ENCODE measurements around the gene RESF1.
"Not testable (repeated sequence)": the region's sequence is repeated elsewhere in the genome, so short reads cannot be mapped to it uniquely, and the experiment has no call there.

RESF1 gene, protein sequence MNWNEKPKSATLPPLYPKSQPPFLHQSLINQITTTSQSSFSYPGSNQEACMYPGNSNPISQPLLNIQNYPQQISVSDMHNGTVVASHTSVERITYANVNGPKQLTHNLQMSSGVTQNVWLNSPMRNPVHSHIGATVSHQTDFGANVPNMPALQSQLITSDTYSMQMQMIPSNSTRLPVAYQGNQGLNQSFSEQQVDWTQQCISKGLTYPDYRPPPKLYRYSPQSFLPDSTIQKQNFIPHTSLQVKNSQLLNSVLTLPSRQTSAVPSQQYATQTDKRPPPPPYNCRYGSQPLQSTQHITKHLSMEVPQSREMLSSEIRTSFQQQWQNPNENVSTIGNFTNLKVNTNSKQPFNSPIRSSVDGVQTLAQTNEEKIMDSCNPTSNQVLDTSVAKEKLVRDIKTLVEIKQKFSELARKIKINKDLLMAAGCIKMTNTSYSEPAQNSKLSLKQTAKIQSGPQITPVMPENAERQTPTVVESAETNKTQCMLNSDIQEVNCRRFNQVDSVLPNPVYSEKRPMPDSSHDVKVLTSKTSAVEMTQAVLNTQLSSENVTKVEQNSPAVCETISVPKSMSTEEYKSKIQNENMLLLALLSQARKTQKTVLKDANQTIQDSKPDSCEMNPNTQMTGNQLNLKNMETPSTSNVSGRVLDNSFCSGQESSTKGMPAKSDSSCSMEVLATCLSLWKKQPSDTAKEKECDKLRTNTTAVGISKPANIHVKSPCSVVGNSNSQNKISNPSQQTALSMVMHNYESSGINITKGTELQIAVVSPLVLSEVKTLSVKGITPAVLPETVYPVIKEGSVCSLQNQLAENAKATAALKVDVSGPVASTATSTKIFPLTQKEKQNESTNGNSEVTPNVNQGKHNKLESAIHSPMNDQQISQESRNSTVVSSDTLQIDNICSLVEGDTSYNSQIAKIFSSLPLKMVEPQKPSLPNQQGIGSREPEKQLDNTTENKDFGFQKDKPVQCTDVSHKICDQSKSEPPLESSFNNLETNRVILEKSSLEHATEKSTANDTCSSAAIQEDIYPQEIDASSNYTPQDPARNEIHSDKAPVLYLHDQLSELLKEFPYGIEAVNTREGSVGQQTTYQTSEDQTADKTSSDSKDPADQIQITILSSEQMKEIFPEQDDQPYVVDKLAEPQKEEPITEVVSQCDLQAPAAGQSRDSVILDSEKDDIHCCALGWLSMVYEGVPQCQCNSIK (N-terminal part only)

GRCh38 chr12:31959161-31959700, at the start of gene RESF1:
Gene RESF1, plus strand, starts transcription at chr12:31959415. Its CDS starts 21,541 bp downstream, at chr12:31980956.
- DNase-seq (ENCODE audit: low spot score), result peak; percentile 90

DNA sequence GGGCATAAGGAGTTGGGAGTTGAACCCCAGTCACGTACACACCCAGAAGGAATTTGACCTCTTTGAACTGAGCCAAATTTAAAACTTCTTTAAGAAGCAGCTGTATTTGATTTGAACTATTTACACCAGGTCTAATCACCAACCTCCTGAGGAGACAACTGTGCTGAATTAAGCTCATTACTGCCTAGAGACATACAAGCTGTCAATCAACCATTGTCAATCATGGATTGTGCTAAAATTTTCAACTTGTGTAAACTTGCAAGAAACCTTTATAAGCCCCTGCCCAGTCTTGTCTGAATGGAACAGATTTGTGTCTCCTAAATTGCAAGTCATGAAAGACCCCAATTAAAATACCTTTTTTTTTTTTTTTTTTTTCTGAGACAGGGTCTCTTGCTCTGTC, 44.3 kb upstream of the RESF1 start:
- no peak for DNase-seq (ENCODE audit: low spot score)

DNA sequence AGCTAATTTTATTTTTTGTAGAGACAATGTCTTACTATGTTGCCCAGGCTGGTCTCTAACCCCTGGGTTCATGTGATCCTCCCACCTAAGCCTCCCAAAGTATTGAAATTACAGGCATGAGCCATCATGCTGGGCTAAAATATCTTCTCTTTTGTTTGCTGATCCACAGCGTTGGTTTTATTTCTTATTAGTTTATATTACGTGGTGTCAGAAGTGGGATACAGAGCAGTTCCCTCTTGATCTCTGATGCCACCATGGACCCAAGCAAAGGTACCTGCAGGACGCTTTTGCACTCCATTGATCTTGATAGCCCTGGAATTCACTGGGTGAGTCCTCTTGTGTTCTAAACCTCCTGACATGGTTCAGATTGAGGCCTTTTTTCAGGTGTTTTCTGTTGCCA, 43.8 kb upstream of the RESF1 start:
- DNase-seq (ENCODE audit: low spot score), result no peak

DNA sequence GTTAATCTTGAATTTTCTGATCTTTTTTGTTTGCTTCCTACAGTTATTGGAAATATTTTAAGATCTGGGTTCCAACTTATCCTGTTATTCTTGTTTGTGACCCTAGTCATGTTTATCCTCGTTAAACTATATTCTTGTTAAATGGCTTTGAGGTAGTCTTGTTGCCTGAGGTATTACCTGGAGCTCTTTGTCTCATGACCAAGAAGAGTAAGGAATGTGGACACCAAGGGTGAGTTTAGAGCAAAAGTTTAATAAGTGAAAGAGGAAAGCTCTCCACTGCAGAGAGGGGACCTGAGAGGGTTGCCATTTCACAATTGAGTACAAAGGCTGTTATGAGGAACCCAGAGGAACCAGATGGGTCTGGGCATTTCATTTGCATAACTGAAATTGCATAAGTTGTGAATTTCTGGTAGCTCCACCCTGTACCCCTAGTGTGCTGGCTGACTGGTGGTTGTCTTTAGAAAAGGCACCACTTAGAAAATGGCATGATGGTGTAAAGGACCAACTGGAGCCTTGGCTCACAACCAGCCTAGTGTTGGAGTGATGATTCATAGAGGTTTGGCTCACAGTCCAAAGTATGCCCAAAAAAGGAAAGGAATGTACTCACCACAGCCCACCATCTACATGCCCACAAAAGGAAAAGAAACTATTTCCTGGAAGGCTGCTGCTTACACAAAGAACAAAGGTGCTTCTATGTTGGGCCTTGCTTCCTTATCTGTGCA, 36.7 kb upstream of the RESF1 start:
- DNase-seq (ENCODE audit: low spot score), result no peak

GRCh38 chr12:31923063-31923412, 36.2 kb upstream of the RESF1 start:
- no peak for DNase-seq (ENCODE audit: low spot score)

- peak; percentile 53 for DNase-seq (ENCODE audit: low spot score)
Observed at GRCh38 chr12:31928246-31929026, 30.8 kb upstream of the RESF1 start.

DNA sequence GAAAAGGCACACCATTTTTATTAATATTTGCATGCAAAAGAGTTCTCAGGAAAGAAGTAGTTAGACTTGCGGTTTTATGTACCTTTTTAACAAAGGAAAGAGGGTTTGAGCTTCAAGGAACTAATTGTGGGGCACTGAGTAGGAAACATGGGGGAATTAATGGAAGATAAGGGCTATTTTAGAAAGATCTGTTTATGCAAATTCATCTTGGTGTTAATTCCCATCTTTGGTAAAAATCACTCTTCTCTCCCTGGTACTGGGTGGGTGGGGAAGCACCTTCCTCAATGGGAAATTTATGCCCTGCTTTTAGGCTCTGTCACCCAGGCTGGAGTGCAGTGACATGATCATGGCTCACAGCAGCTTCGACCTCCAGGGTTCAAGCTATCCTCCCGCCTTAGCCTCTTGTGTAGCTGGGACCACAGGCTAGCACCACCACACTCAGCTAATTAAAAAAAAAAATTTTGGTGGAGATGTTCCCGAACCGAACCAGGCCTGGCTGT, 30.1 kb upstream of the RESF1 start:
- peak; percentile 38 for DNase-seq (ENCODE audit: low spot score)

GRCh38 chr12:31931796-31932715, 27.2 kb upstream of the RESF1 start:
- DNase-seq (ENCODE audit: low spot score), result peak; percentile 22

DNA sequence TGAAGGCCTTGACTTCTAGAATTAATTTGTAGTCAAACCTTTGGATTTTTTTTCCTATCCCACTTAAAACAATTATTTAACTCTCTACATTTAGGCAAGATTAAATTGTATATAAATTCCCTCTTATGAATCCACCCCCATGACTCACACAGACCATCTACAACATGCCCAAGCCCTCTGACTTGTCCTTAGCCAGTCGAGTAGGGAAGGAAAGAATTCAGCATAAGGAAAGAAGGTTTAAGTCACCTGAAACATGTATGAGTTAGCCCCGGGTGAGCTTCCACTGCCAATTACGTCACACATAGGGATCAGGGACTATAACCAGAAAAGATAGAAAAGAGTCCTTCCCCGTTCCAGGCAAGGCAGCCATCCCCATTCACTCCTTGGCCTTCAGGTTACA, 14.9 kb upstream of the RESF1 start:
- DNase-seq (ENCODE audit: low spot score), result no peak

- DNase-seq (ENCODE audit: low spot score), result no peak
Observed at GRCh38 chr12:31947971-31948370, 11.2 kb upstream of the RESF1 start.

- not testable (repeated sequence) for DNase-seq (ENCODE audit: low spot score)
Observed at GRCh38 chr12:31948697-31949359, 10.4 kb upstream of the RESF1 start.

- no peak for DNase-seq (ENCODE audit: low spot score)
Observed at GRCh38 chr12:31950088-31950487, 9.1 kb upstream of the RESF1 start.

DNA sequence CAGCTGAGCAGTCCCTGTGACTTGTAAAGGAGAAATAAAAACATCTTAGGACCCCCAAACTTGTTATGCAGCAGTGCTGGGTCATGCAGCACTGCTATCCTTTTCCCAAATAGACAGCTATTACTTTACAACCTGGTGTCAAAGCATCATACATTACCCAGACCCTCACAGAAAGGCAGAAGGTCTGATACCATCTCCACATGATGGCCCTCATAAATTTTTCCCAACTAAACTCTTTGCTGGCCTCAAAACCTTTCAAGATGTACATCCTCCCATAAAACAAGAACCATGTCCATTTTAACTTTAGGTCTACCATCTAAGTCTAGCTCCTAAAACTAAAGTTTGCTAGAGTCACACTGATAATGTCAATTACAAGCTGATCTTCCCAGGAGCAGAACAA, 8.7 kb upstream of the RESF1 start:
- no peak for DNase-seq (ENCODE audit: low spot score)

DNA sequence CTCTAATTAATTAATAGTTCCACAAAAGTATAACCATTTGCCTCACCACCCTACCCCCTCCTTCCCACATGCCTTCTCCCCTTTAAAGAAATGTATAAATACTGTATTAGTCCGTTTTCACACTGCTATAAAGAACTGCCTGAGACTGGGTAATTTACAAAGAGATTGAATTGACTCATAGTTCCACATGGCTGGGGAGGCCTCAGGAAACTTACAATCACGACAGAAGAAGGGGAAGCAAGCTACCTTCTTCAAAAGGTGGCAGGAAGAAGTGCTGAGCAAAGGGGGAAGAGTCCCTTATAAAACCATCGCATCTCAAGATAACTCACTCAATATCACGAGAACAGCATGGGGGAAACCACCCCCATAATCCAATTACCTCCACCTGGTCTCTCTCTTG, 8.2 kb upstream of the RESF1 start:
- no peak for DNase-seq (ENCODE audit: low spot score)

DNA sequence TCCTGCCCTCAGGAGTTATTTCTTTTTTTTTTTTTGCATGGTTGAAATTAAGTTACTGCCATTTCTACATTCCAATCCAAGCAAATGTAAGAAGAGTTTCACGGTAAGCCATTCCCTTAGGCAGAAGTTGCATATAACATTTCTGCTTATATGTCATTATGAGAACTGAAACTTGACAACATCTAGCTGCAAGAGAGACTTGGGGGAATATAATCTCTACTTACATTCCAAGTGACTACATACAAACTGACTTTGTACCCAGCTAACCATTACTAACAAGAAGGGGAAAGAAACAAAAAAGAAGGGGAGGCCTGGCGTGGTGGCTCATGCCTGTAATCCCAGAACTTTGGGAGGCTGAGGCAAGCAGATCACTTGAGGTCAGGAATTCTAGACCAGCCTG, 7.3 kb upstream of the RESF1 start:
- no peak for DNase-seq (ENCODE audit: low spot score)

GRCh38 chr12:31952418-31952817, 6.8 kb upstream of the RESF1 start:
- no peak for DNase-seq (ENCODE audit: low spot score)

DNA sequence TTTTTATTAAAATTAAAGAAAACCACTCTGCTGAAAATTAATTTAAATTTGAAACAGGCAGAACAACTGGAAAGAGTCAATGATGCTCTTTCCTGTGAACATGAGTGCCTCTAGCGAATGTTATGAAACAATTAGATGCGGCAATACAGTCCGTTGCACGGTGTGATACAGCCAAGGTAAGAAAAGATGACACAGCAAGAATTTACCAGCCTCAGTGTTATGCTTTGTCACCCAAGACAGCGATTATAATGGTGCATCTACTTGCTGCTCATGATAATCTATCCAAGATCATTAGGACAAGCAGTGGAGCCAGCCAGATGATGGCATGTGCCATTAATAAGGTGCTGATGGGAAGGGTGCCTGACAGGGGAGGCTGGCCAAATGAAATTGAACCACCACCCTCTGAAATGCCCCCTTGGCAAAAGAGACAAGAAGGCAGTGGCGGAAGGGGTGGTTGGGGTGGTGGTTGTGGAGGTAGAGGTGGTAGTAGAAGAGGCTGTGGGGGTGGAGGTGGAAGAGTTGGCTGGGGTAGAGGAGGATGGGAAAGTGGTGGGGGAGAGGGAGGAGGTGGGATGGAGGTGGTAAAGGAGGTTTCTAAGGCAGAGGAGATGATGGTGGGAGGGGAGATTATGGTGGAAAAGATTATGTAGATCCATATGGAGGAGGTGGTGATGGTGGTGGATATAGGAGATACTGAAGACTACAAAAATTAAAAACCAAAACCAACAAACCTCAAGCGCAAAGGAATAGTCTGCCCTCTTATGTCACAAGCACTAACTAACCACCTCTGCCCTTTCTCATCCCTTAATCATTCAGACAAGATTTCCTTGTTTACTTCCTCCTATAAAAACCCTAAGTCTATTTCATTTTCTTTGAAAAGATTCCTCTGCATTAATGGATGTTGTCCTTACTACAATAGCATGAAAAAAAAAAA, 4.0 kb upstream of the RESF1 start:
- DNase-seq (ENCODE audit: low spot score), result no peak
